DMS79 treated with DMSO at 0.1 percent for 48 hours (cell line): ENCODE measurements around the gene ZNF184.
"Not testable (repeated sequence)": the region's sequence is repeated elsewhere in the genome, so short reads cannot be mapped to it uniquely, and the experiment has no call there.

Experiments
- DNase-seq: peaks from one replicate; lab custom pipeline; 2025; lab: John Stamatoyannopoulos, UW

Gene ZNF184

GRCh38 chr6:27424851-27425250 is 48.1 kb downstream of the ZNF184 start:
- DNase-seq, result not testable (repeated sequence)

GRCh38 chr6:27422651-27423332 is 50.1 kb downstream of the ZNF184 start:
- DNase-seq, result no peak

- no peak for DNase-seq
These were observed 53.5 kb downstream of the ZNF184 start for GRCh38 chr6:27419363-27419762.

GRCh38 chr6:27415898-27416297 is 57.0 kb downstream of the ZNF184 start:
- no peak for DNase-seq

- DNase-seq, result no peak
These were observed 57.9 kb downstream of the ZNF184 start for GRCh38 chr6:27414996-27415395.

GRCh38 chr6:27414300-27414699 is 58.6 kb downstream of the ZNF184 start:
- no peak for DNase-seq

- DNase-seq, result no peak
These were observed 65.6 kb downstream of the ZNF184 start for GRCh38 chr6:27407153-27407814.

GRCh38 chr6:27406085-27406484 is 66.8 kb downstream of the ZNF184 start:
- DNase-seq, result no peak

- no peak for DNase-seq
These were observed 71.8 kb downstream of the ZNF184 start for GRCh38 chr6:27400877-27401642.
